CD14-positive monocyte (primary cell): ENCODE data around the gene CRIM1. TPM values are rescaled to one million over a fixed set of nuclear protein-coding genes. Genes with fewer than 3 reads are reported as not detected.

ENCODE experiments used
- DNase-seq, 3 donors: peaks; one replicate each; pipeline ENCODE4 v3.0.0-alpha.2; 2011 to 2022
- H2AFZ ChIP-seq: 2 replicates; pipeline ENCODE4 v1.6.0; 2012; ENCODE audit warnings: mild to moderate bottlenecking, low read depth, low read length, inconsistent platforms; ENCODE audit not compliant: insufficient read depth, poor library complexity, severe bottlenecking
- H3K27ac ChIP-seq, 2 donors: 1 replicate in 1 of 2; 2 replicates in 1 of 2; pipeline ENCODE4 v1.5.1; 2012 to 2013; ENCODE audit warnings: low read length in 2 of 2, control low read depth in 1 of 2, inconsistent platforms in 1 of 2, low read depth in 1 of 2, mild to moderate bottlenecking in 1 of 2
- H3K27me3 ChIP-seq, 2 donors: one replicate each; pipeline versions ENCODE4 v1.6.0 to v1.6.1; 2011 to 2013; ENCODE audit warnings: low read length in 2 of 2; ENCODE audit not compliant: control insufficient read depth in 2 of 2, insufficient read depth in 2 of 2
- H3K36me3 ChIP-seq, 2 donors: replicated peaks in 1 of 2; 1 replicate in 1 of 2; 2 replicates in 1 of 2; pipeline versions ENCODE4 v1.5.1 to v1.6.1; 2012 to 2013; ENCODE audit warnings: low read length in 2 of 2, control low read depth in 1 of 2, inconsistent platforms in 1 of 2, mild to moderate bottlenecking in 1 of 2; ENCODE audit not compliant: insufficient read depth in 2 of 2, control insufficient read depth in 1 of 2
- H3K4me1 ChIP-seq, 2 donors: 1 replicate in 1 of 2; 2 replicates in 1 of 2; pipeline versions ENCODE4 v1.5.1 to v1.6.1; 2012 to 2013; ENCODE audit warnings: low read length in 2 of 2, control low read depth in 1 of 2, inconsistent platforms in 1 of 2, mild to moderate bottlenecking in 1 of 2, moderate library complexity in 1 of 2; ENCODE audit not compliant: insufficient read depth in 2 of 2, control insufficient read depth in 1 of 2
- H3K4me2 ChIP-seq: replicated peaks from 2 replicates; pipeline ENCODE3; 2012; ENCODE audit warnings: low read length, moderate library complexity, mild to moderate bottlenecking; ENCODE audit not compliant: poor library complexity, severe bottlenecking; ENCODE audit errors: extremely low read depth
- H3K4me3 ChIP-seq, 3 experiments: fragments of 200-600 bp in 1 of 3; sonication (generic) in 1 of 3; replicated peaks in 1 of 3; 1 replicate in 2 of 3; 2 replicates in 1 of 3; pipeline ENCODE4 v1.5.1; 2011 to 2013; ENCODE audit warnings: low read length in 3 of 3, mild to moderate bottlenecking in 3 of 3, control low read depth in 2 of 3, low read depth in 2 of 3, inconsistent platforms in 1 of 3, moderate library complexity in 1 of 3
- H3K79me2 ChIP-seq: 2 replicates; pipeline ENCODE4 v1.6.0; 2012; ENCODE audit warnings: mild to moderate bottlenecking, control low read depth, inconsistent platforms, low read length, moderate library complexity; ENCODE audit not compliant: insufficient read depth
- H3K9ac ChIP-seq: 2 replicates; pipeline ENCODE4 v1.6.0; 2017; ENCODE audit warnings: low read length, mild to moderate bottlenecking; ENCODE audit not compliant: insufficient read depth, poor library complexity, severe bottlenecking
- H3K9me3 ChIP-seq, 2 donors: replicated peaks in 1 of 2; 1 replicate in 1 of 2; 2 replicates in 1 of 2; pipeline versions ENCODE4 v1.5.1 to v1.6.1; 2012 to 2013; ENCODE audit warnings: low read length in 2 of 2, control low read depth in 1 of 2; ENCODE audit not compliant: control insufficient read depth in 1 of 2, insufficient read depth in 1 of 2
- H4K20me1 ChIP-seq: 2 replicates; pipeline ENCODE4 v1.6.0; 2012; ENCODE audit warnings: mild to moderate bottlenecking, low read length, control low read depth, moderate library complexity; ENCODE audit not compliant: insufficient read depth
- H3K27ac Mint-ChIP-seq, 7 donors: one replicate each; pipeline ENCODE4 v1.8.0; 2020; ENCODE audit warnings: mild to moderate bottlenecking in 7 of 7, mixed read lengths in 7 of 7, moderate library complexity in 6 of 7, inconsistent platforms in 2 of 7
- H3K27me3 Mint-ChIP-seq, 3 donors: one replicate each; pipeline ENCODE4 v1.8.0; 2021 to 2022; ENCODE audit warnings: low read depth in 3 of 3, mild to moderate bottlenecking in 3 of 3, mixed read lengths in 3 of 3, moderate library complexity in 3 of 3, inconsistent platforms in 1 of 3
- H3K36me3 Mint-ChIP-seq, 2 donors: one replicate each; pipeline ENCODE4 v1.8.0; 2020; ENCODE audit warnings: mixed read lengths in 2 of 2, inconsistent platforms in 1 of 2, mild to moderate bottlenecking in 1 of 2
- H3K4me1 Mint-ChIP-seq: one replicate; pipeline ENCODE4 v1.8.0; 2020; ENCODE audit warnings: mild to moderate bottlenecking, mixed read lengths
- H3K4me3 Mint-ChIP-seq, 2 donors: one replicate each; pipeline ENCODE4 v1.8.0; 2020; ENCODE audit warnings: mild to moderate bottlenecking in 2 of 2, mixed read lengths in 2 of 2, moderate library complexity in 1 of 2
- H3K9me3 Mint-ChIP-seq, 7 donors: one replicate each; pipeline ENCODE4 v1.8.0; 2020 to 2022; ENCODE audit warnings: mixed read lengths in 7 of 7, mild to moderate bottlenecking in 6 of 7, moderate library complexity in 6 of 7, inconsistent platforms in 2 of 7
- CTCF ChIP-seq: fragments of 200-600 bp; IDR thresholded peaks from one replicate; pipeline ENCODE4 v1.8.0; 2022; ENCODE audit warnings: antibody characterized with exemption, mild to moderate bottlenecking
- WGBS: methylation state at CpG from one replicate; pipeline ENCODE4 v1.1.5; 2013; ENCODE audit warnings: missing lambda C conversion rate; ENCODE audit not compliant: insufficient coverage; 5-methylcytosine and 5-hydroxymethylcytosine counted together
- intact Hi-C, 2 donors: fragments of 100-400 bp; cut with micrococcal nuclease; formaldehyde crosslinking; loops; one replicate each; pipeline versions ENCODE4 v1.15.0 to v1.15.1; 2023
- polyA plus RNA-seq, 3 donors: library from polyadenylated mRNA; depleted of rRNA in 1 of 3; unstranded in 2 of 3; stranded (reverse) in 1 of 3; fragments of 300-500 nt in 2 of 3; fragments of >200 nt in 1 of 3; fragmentation: Illumina TruSeq in 2 of 3; gene quantifications; 1 replicate in 2 of 3; 2 replicates in 1 of 3; pipeline ENCODE4 v1.2.3, GENCODE V29; 2012 to 2021

CRIM1 gene
- polyA plus RNA-seq, 3 donors: 0.08 to 0.27 TPM; not detected in 1

DNA sequence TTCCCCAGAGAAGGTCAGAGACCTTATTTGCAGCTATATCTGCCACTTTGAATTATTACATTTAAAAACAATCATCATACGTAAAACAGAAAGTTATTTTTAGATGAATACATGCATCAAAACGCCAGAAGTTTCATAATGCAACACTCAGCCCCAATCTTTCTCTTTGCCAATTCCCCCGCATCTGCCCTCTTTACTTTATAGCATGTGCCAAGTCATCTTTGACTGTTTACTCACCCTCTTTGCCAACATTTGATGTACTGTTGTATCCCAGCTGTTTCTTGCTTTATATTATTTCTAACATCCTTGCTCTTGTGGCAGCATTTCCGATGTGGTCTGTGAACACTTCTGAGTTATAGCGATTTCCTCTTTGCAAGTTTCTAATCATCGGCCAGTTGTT is 86.2 kb downstream of the CRIM1 start:
- WGBS: 9% methylated on average over 2 of the region's 6 CpGs
- H3K27me3 ChIP-seq: no peaks in the 10 kb centered on the region
- H3K9me3 ChIP-seq: no peaks in the 10 kb centered on the region
- H2AFZ ChIP-seq: peak overlapping the region; percentile 51
- H3K36me3 ChIP-seq: no peaks in the 10 kb centered on the region
- Mint-ChIP-seq H3K27ac (peak overlapping the region in 3 of 7 donors; percentile 43 to 63 (median 57)), H3K27me3 (peaks cover 0 to 2% (median 0%) of the 10 kb centered on the region in 3 donors), H3K4me3 (peak overlapping the region; percentile 28 to 91), H3K9me3 (no peaks in the 10 kb centered on the region), H3K4me1 (peaks cover 18% of the 10 kb centered on the region), H3K36me3 (no peaks in the 10 kb centered on the region)
- H4K20me1 ChIP-seq: no peaks in the 10 kb centered on the region
- peak overlapping the region; percentile 61 for H3K4me2 ChIP-seq
- TF ChIP-seq CTCF: no peak
- H3K9ac ChIP-seq: peak overlapping the region; percentile 32
- peak in 2 of 3 donors; percentile 11 to 58 for DNase-seq
- H3K4me3 ChIP-seq: peak overlapping the region in 2 of 3 experiments; percentile 7 to 45
- intact Hi-C loops: no loop called here
- H3K27ac ChIP-seq: no peak overlapping the region
- H3K79me2 ChIP-seq: no peaks in the 10 kb centered on the region
- H3K4me1 ChIP-seq: peaks cover 15 to 17% of the 10 kb centered on the region in 2 donors

DNA sequence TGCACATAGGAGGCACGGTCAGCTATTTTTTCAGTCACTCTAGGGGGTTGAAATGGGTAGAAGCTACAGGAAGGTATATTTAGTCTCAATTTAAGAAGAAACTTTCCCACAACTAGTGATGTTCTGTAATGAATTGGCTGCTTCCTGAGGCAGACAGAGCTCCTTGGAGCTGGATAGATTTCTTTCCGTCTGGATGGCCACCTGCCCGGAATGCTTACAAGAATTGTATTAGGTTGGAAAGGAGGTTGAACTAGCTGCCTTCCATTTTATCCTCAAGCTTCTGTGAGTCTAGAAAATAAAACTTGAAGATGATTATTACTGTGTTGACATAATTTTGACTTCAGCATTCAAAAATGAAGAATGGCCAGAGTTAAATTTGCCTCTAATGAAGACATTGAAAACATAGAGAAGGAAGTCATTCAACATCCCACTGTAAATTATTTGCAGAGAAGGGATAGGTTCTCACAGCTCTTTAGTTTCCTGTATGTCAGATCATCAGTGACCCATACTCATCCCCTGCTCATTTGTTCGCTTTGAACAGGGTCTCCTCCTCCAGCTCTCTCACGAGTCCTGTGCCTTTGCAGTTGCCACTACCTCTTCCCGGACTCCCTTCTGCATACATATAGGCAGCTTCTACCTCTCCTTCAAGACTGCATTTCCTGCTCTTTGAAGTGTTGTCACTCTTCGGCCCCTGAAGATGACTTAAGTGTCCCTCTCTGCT is 88.8 kb downstream of the CRIM1 start:
- DNase-seq: no peak
- Mint-ChIP-seq H3K27me3 (no peaks in the 10 kb centered on the region), H3K4me3 (no peak overlapping the region), H3K36me3 (no peaks in the 10 kb centered on the region), H3K9me3 (peaks cover 0 to 2% (median 0%) of the 10 kb centered on the region in 7 donors), H3K27ac (no peak overlapping the region), H3K4me1 (peaks cover 18% of the 10 kb centered on the region)
- Histone ChIP-seq H4K20me1 (no peaks in the 10 kb centered on the region), H3K27me3 (no peaks in the 10 kb centered on the region), H3K79me2 (no peaks in the 10 kb centered on the region), H3K4me2 (no peak overlapping the region), H2AFZ (no peak overlapping the region), H3K4me3 (no peak overlapping the region), H3K9ac (no peak overlapping the region), H3K27ac (no peak overlapping the region), H3K4me1 (peaks cover 15 to 17% of the 10 kb centered on the region in 2 donors), H3K9me3 (no peaks in the 10 kb centered on the region), H3K36me3 (no peaks in the 10 kb centered on the region)
- 76% methylated on average over 4 of the region's 7 CpGs for WGBS
- no peak for TF ChIP-seq CTCF
- intact Hi-C loops: no loop called here
